Stimulated activated CD8-positive, alpha-beta memory T cell treated with anti-CD3 and anti-CD28 coated beads, Interleukin-4, amount 100 ng/mL, for 24 hours (primary cell): Measurements from ENCODE around the gene SLC16A11.
"Not testable (repeated sequence)": the region's sequence is repeated elsewhere in the genome, so short reads cannot be mapped to it uniquely, and the experiment has no call there.

Experiments used
- DNase-seq: peaks from one replicate; pipeline ENCODE4 v3.0.0-alpha.2; 2020; ENCODE audit warnings: low read depth

Gene SLC16A11

DNA sequence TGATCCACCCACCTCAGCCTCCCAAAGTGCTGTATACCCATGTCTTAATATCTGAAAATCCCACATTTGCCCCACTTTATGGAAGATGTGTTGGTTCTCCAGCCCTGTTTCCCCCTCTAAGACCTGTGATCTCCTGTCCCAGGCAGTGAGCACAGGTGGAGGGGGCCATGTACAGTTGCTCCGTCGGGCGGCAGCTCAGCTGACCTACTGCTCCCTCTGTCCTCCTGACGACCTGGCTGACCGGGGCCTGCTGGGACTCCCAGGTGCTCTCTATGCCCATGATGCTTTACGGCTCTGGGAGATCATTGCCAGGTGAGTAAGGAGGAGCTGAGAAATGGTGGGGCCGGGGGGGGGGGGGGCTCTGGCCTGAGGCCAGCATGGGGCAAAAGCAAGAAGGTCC, 38.2 kb downstream of the SLC16A11 start:
- DNase-seq = no peak

DNA sequence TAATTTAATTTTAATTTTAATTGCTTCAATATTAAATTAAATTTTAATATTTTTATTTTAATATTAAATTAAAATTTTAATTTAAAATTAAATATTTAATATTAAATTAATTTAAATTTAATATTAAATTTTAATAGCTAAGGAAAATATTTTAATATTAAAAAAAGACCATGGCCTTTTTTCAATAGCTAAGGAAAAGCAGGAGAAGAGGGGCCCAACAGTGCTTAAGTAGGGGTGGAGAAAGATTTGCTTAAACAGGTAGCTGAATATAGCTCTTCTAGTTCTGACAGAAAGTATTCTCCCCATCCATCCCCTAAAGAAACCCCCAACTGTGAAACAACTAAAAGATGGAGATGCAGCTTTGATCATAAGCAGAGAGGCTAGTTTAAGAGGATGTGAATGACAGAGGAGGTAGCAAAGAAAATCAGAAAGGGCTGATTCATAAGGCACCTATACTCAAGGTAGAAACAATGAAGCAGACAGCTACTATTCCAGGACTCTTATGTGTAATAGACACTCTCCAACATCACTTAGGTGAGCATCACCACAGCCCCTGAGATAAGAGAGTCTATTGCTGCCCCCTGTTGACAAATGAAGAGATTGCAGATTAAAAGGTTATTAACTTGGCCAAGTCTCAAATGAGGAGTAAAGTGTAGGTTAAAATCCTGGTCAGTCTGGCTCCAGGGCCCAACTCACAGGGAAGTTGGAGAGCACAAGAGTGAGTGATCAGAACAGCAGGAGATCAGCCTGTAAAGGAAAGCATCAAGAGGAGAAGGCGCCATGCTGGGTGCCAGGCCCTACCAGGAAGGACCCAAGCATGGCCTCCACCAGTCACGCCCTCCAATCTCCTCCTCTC, 39.3 kb downstream of the SLC16A11 start:
- DNase-seq = no peak

DNA sequence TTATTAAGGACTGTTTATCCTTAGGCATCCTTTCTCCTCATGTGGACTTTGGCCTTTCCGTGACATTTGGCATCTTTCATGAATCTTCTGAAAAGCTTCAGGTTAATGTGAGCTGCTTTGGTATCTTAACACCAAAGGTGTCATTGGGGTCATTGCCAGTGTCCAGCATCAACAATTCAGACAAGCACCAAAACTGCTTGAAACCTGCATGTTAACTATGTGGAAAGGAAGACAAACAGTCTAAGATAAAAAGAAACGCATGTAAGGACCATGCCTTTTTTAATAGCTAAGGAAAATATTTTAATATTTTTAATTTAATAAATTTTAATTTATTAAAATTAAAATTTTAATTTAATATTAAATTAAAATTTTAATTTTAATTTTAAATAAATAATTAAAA, 40.1 kb downstream of the SLC16A11 start:
- no peak for DNase-seq

DNA sequence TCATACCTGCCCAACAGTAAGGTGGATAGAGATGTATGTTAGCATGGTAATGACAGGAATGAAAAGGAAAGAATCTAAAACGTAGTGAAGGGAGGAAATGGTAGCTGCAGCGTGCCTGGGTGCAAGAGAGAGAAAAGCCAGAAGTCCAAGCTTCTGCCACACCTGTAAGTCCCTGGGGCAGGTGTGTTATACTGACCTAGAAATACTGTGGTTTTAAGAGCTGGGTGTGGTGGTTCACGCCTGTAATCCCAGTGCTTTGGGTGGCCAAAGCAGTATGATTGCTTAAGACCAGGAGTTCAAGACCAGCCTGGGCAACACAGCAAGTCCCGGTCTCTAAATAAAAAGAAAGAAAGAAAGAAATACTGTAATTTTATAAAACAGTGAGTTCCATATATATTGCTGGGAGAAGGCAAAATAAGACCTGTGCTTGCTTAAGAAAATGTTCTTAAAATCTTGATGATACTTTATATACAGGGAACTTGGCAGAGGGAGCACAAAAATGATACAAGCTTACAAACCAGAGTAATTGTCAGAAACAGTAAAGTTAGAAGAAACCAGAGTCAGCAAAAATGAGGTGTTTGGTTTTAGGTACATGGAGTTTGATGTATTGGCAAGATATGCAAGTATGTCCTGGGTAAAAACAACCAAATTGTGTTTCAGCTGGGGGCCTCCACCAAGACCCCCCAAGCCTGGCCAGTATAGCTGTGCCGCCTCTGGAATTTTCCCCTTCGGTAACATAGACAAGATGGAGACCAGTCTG, 41.4 kb downstream of the SLC16A11 start:
- no peak for DNase-seq

DNA sequence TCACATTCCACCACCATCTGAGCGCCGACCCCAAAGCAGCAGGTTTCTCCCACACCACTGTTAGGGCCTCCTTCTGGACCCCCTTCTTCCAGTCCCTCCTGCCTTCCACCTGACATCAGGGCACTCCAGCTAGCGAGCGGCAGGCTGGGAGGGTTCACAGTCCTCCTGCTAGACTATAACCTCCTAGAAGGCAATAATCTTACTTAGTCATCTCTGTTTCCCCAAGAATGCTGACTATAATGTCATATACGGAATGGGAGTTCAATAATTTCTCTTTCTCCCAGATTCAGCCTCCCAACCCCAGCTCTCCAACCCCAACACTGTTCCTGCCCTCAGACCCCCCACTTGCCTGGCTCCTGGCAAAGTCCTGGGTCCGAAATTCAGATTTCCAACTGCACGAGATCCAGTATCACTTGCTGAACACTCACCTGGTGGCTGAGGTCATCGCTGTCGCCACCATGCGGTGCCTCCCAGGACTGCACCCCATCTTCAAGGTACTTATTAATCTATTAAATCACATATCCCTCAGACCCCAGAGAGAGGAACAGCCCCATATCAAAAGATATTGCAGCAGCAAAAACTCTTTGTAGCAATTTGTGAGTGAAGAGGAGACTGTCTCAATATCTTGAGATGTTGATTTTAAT, 42.5 kb downstream of the SLC16A11 start:
- no peak for DNase-seq

DNA sequence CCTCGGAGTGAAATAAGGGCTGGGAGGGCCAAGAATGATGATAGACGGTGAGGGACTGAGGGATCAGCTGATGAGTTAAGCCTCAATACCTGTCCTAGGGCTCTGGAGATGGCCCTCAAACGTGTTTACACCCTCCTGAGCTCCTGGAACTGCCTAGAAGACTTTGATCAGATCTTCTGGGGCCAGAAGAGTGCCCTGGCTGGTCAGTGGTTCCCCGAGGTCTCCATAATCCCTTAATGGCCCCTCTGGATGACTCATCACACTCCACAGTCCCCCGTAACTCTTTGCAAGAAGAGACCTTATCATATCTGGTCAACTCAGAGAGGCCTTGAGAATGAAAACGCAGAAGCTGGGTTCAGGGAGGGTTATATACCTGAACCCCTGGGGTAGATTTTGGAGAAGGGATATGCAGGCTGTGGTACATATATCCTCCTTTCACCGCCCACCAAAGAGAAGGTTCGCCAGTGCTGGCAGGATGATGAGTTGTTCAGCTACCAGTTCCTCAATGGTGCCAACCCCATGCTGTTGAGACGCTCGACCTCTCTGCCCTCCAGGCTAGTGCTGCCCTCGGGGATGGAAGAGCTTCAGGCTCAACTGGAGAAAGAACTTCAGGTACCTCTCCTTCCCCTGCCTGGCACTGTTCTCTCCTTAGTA, 44.9 kb downstream of the SLC16A11 start:
- DNase-seq = no peak

DNA sequence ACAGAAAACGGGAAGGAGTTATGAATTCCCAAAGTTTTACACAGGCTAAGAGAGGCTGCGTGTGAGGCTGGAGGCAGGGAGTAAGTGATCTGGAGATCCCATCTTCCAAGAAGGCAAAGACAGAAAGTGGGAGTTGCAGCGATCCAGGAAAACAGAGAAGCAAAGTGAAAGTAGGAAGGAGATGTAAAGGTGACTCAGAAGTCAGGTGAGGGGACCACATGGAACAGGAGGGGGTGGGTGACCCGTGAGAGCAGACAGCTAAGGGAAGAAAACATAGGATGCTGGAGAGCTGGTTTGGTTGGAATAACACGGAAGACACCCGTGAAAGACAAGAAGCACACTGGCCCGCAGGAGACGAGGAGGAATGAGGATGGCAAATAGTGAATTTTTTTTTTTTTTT, 46.7 kb downstream of the SLC16A11 start:
- no peak for DNase-seq

DNA sequence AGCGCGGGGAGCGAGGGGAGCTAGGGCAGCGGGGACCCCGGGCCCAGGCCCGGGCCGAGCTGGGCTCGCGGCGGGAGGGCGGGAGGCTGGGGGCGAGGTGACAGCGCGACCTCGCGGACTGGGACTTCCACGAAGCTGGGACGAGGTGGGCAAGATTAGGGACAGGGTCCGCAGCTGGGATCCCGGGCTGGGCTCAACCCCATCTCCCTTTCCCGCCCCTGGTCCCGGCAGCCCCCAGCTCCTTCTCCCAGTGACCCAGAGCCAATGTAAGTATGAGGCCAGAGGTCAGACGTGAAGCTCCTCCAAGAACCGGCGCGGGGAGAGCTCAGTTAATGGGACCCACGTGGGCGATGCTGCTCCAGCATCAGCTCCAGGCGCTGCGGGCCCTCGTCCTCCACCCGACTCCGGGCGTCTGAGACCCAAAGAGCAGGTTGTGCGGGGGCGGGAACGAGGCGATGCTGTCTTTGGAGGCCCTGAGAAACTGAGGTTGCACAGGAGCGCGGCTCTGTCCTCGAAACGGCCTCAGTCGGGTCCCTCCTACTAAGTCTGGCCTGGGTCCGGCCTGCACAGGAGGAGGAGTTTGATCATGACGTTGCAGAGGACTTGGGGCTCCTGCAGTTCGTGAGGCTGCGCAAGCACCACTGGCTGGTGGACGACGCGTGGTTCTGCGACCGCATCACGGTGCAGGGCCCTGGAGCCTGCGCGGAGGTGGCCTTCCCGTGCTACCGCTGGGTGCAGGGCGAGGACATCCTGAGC, 47.5 kb downstream of the SLC16A11 start:
- no peak for DNase-seq

DNA sequence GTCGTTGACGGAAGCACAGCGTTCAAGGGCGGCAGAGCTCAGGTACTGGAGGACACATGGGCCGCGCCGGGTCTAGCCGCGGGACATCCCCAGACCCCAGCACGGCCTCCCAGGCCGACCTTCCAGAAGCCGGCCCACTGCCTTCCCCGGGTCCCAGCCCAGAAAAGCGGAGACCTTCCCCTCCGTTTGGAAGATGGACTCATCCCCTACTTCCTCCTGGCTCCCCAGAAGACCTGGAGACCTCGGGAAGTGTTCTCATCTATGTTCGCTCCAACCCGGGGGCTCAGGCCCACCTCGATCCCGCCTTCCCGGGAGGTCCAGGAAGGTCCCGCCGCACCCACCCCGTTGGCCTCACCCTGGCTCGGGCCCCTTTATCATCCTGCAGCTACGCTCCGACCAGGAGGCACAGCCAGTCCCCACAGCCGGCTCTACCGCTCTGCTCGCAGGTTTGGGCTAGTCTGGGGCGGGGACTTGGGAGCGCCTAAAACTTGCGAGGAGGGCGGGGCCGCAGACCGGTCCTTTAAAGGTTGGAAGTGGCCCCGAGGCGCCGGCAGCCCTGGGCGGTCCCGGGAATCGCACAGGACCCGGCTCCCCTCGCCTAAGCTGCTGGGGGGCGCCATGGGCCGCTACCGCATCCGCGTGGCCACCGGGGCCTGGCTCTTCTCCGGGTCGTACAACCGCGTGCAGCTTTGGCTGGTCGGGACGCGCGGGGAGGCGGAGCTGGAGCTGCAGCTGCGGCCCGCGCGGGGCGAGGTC, 48.2 kb downstream of the SLC16A11 start, which contains the start of gene ALOX12:
TSS of gene ALOX12 (plus strand) at position 550 of the 756 bp plus-strand sequence. CDS start at position 619, 69 bp downstream.
- no peak for DNase-seq

DNA sequence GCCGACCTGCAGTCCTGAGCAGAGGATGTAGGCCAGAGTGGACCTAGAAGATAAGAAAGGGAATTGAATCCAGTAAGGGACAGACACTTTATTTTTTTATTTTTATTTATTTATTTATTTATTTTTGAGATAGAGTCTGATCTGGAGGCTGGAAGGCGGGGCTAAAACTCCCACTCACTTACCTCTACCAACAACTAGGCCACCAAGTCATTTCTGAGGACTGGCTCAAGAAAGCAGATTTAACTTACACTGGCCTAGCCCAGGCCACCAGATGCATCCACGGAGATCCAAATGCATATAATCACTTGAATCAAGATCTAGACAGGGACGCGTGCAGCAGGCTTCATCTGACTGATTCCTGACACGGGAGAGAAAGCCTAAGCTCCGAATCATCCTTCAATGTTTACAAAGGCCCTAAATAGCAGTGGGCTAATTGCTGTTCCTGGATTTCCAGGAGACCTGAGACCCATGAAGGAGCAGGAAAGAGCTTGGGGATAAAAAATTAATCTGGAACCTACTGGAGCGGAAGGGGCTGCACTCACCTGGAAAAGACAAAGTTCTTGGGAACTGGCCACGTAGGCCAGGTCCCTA, 49.1 kb downstream of the SLC16A11 start:
- no peak for DNase-seq

DNA sequence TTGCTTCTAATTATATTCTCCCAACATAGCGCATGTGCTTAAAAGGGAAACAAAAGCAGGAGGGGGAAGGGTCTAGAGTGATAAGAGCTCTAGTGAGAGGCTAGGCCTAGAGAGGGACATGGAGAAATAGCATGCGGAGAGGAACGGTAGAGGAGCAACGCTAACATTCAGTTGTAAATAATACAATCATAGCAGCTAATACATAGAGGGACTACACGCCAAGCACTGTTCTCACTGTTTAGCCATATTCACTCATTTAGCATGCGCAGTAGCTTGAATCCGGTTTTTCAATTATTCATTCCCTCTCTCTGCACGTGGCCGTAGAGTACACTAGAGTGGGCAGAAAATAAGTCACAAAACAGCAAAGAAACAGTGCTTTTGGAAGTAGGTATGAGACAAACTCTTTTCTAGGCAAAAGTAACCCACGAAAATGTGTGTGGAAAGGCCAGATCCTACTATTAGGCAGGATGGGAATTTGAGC, 49.7 kb downstream of the SLC16A11 start:
- DNase-seq = no peak

DNA sequence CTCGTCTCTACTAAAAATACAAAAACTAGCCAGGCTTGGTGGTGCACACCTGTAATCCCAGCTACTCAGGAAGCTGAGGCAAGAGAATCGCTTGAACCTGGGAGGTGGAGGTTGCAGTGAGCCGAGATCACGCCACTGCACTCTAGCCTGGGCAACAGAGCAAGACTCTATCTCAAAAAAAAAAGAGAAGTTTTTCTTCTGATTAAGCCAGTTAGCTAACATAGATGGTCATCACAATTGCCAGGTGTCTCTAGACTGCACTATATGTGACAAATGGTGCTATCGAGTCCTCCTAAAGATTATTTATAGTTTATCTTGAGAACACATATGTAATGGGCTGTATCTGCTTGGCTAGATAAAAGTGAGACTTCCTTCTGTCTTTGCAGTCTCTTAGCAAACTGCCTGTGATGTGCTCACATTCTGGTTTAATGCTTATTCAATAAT, 50.3 kb downstream of the SLC16A11 start:
- not testable (repeated sequence) for DNase-seq
